ENCODE results near the gene BMP2. TPM values are rescaled to one million over a fixed set of nuclear protein-coding genes. Genes with fewer than 3 reads are reported as not detected.

Gene BMP2
- total and polyA plus RNA-seq, 3 experiments from 2014 or later, result not detected

DNA sequence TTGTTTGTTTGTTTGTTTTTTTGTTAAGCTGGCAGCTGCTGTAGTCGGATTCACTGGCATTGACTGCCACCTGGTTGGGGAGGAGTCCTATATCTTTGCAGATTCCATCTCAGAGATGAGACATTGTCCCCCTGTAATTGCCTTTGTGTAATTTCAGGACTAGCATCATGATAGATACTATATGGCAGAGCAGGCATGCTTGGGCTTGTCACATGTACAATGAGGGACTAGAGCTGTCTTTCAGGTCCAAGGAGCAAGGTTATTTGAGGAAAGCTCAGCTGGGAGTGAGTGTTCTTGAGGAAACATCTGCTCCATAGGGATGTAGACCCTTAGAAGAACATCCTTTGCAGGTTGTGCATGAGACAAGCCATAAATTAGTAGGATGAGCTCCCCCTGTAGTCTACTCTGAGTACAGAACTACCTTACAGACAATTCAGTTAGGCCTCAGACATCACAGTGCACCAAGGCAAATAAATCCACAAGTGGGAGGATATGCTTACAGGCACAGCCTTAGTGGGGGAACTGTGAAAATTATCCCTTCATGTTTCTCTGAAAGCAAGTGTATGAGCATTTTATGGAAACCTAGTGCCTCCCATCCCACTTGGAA is 62.1 kb downstream of the BMP2 start:
- Histone ChIP-seq H3K27me3 (ENCODE audit: insufficient read depth, low read length, poor library complexity, severe bottlenecking) (no peaks in the 10 kb centered on the region), H3K4me3 (ENCODE audit: low read length) (no peak overlapping the region), H3K36me3 (ENCODE audit: insufficient read depth, low read length) (no peaks in the 10 kb centered on the region), H3K27ac (ENCODE audit: low read depth, low read length) (no peak overlapping the region), H3K9me3 (ENCODE audit: low read length) (no peaks in the 10 kb centered on the region), H3K4me1 (ENCODE audit: insufficient read depth, low read length) (no peaks in the 10 kb centered on the region)
- Mint-ChIP-seq H3K36me3 (no peaks in the 10 kb centered on the region), H3K9me3 (peaks cover 0 to 10% (median 5%) of the 10 kb centered on the region in 5 donors), H3K27ac (no peak overlapping the region), H3K4me3 (no peak overlapping the region), H3K27me3 (no peaks in the 10 kb centered on the region), H3K4me1 (no peaks in the 10 kb centered on the region)
- POLR2A ChIA-PET, result no interaction called here
- CTCF ChIA-PET, result no interaction called here
- no peak for DNase-seq

Measured in CD8-positive, alpha-beta memory T cell (primary cell).